ENCODE results near the gene USP49. TPM values are rescaled to one million over a fixed set of nuclear protein-coding genes. Genes with fewer than 3 reads are reported as not detected.

The USP49 gene
- total RNA-seq, 6 experiments from 2014 or later: 0.87 to 2.0 (median 1.3) TPM

DNA sequence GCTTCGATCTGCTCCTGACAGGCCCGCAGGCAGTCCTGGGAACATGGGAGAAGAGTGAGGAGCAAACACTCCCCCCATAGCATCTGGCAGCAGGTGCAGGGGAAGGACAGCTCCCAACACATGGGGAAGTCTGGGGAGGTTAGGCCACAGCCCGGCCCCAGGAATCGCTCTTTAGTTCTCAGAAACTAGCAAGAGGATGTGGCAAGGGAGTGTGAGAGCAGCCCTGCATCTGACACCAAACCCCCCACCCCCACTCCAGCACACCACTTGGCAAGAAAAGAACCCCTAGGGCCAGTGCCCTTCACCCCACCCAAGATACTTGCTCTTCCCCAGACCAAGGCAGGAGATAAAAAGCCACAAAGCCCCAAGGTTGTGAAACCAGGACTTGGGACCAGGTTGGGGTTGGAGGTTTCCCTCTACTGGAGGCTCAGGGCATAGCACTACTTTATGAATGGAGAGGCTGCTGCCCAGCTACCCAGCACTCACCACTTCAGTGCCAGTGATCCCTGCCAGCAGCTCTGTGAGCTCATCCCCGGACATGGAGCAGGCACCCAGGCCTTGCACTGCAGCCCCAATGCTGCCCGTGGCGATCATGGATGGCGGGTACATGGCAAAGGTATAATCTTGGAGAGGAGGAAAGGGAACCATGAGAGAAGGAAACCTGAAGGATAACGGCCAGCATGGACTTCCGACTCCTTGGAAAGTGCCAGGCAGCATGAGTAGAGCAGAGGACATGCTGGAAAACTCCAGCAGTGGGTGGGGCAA lies 41.1 kb upstream of the USP49 start:
- DNase-seq: peak; percentile 74 to 85 (median 79)
- Histone ChIP-seq H3K27me3 (no peaks in the 10 kb centered on the region), H3K4me1 (peaks cover 0 to 12% (median 0%) of the 10 kb centered on the region in 4 donors), H3K4me3 (no peak overlapping the region), H3K36me3 (peaks cover 0 to 46% (median 20%) of the 10 kb centered on the region in 4 donors), H3K9me3 (no peaks in the 10 kb centered on the region), H3K27ac (no peak overlapping the region)
- WGBS (ENCODE audit: insufficient coverage, low coverage, low lambda C conversion rate, missing lambda C conversion rate): 25% methylated on average over 6 of the region's 10 CpGs
- intact Hi-C loops (cut with DNase I): loop anchor here in 1 of 2 donors (10.0 kb wide), 1 partner anchor 109 kb away; no protein-coding TSS in a partner anchor
- ATAC-seq: peak; percentile 90 to 95 (median 94)
- TF ChIP-seq, protein P1, sequence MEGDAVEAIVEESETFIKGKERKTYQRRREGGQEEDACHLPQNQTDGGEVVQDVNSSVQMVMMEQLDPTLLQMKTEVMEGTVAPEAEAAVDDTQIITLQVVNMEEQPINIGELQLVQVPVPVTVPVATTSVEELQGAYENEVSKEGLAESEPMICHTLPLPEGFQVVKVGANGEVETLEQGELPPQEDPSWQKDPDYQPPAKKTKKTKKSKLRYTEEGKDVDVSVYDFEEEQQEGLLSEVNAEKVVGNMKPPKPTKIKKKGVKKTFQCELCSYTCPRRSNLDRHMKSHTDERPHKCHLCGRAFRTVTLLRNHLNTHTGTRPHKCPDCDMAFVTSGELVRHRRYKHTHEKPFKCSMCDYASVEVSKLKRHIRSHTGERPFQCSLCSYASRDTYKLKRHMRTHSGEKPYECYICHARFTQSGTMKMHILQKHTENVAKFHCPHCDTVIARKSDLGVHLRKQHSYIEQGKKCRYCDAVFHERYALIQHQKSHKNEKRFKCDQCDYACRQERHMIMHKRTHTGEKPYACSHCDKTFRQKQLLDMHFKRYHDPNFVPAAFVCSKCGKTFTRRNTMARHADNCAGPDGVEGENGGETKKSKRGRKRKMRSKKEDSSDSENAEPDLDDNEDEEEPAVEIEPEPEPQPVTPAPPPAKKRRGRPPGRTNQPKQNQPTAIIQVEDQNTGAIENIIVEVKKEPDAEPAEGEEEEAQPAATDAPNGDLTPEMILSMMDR (IDR thresholded peaks at IDR 0.05): peak; percentile 83 to 88 (median 86)
- no peak for TF ChIP-seq POLR2A (IDR thresholded peaks at IDR 0.05)

DNA sequence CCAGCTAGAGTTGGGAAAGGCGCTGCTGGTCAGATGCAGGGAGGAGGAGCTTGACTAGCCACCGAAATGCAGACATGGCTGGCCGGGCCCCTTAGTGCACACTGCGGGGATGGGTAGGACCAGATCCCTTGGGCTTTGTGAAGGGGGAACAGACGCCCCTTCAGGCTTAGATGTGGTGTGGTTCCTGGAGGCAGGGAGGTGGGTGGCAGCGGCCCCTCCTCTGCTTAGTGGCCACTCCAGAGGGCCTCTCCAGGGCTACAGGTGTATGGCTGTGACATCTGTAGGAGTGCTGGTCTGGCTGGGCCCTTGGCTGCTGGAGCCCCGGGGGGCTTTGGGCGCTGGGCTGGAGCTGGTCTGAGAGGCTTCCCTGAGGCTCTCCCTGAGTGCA lies 40.5 kb upstream of the USP49 start:
- Histone ChIP-seq H3K27ac (no peak overlapping the region), H3K36me3 (peaks cover 0 to 52% (median 24%) of the 10 kb centered on the region in 4 donors), H3K9me3 (no peaks in the 10 kb centered on the region), H3K4me1 (peaks cover 0 to 10% (median 0%) of the 10 kb centered on the region in 4 donors), H3K4me3 (no peak overlapping the region), H3K27me3 (no peaks in the 10 kb centered on the region)
- intact Hi-C loops (cut with DNase I): loop anchor here in 1 of 2 donors (10.0 kb wide), 1 partner anchor 109 kb away; no protein-coding TSS in a partner anchor
- TF ChIP-seq, protein P1 (IDR thresholded peaks at IDR 0.05): no peak
- TF ChIP-seq POLR2A (IDR thresholded peaks at IDR 0.05): no peak
- ATAC-seq (no peak), DNase-seq (peak in 1 of 3 donors; percentile 22)
- WGBS (ENCODE audit: insufficient coverage, low coverage, low lambda C conversion rate, missing lambda C conversion rate): no CpG with 5 or more reads among the region's 8 CpGs

DNA sequence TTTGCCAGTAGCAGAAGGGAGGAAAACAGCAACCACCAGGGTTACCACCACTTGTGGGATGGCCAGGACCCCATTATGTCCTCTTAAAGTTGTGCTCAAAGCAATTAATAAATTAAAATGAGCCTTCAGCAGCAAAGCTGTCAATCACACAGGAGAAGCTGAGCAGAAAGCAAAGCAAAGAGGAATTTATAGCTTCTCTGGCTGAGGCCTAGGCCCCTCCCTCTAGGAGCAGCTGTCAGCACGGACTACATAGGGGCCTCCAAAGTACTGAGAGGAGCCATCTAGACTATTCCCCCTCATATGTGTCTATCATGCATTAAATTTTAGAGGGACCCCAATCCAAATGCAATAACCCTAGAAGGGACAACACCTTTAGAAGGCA lies 40.0 kb upstream of the USP49 start:
- TF ChIP-seq POLR2A (IDR thresholded peaks at IDR 0.05): no peak
- TF ChIP-seq, protein P1 (IDR thresholded peaks at IDR 0.05): no peak
- ATAC-seq (no peak), DNase-seq (no peak)
- no peaks in the 10 kb centered on the region for H3K27me3 ChIP-seq
- no peaks in the 10 kb centered on the region for H3K9me3 ChIP-seq
- no peak overlapping the region for H3K27ac ChIP-seq
- H3K4me1 ChIP-seq: peaks cover 0 to 5% (median 0%) of the 10 kb centered on the region in 4 donors
- peaks cover 0 to 57% (median 26%) of the 10 kb centered on the region in 4 donors for H3K36me3 ChIP-seq
- H3K4me3 ChIP-seq: no peak overlapping the region
- intact Hi-C loops (cut with DNase I): loop anchor here in 1 of 2 donors (10.0 kb wide), 1 partner anchor 110 kb away; no protein-coding TSS in a partner anchor
- WGBS (ENCODE audit: insufficient coverage, low coverage, low lambda C conversion rate, missing lambda C conversion rate): 50% methylated on average over 1 of the region's 1 CpG

DNA sequence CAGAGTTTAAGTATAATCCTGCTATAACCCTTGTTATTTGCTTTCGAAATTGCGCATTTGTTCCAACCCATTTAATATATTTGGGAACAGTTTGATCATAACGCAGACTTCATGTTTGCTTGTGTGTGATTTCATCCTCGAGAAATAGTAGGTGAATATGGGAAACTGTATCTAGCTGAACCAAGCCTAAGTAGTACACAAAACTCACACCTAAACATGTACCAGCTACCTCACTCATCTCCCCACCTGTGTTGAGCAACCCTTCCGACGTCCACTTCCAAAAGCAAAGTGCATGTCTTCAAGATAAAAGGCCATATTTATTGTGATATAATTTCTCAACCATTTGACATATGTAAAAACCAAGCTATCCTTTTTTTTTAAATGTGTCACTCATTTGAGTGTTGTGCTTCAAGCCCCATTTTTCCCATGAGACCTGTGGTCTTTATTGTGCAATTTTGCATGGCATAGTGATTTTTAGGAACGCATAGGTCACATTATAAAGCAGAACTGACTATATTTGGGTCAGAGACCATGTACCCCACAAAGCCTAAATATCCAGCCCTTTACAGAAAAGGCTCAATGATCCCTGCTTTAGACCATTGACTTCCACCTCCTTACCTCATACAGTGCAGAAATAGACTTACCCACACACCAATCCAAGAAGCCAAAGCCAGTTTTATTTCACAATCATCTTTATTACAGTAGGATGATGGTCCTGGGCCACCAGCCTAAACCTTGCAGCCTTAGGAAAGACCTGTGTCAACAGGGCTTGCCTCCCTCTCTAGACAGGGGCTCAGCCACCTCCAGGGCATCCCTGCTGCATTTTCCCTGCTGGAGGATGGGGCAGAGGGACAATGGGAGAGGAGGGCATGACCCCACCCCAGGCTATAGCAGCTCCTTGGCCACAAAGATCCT lies 39.4 kb upstream of the USP49 start:
- no peaks in the 10 kb centered on the region for H3K27me3 ChIP-seq
- TF ChIP-seq, protein P1 (IDR thresholded peaks at IDR 0.05): no peak
- TF ChIP-seq POLR2A (IDR thresholded peaks at IDR 0.05): no peak
- H3K27ac ChIP-seq: no peak overlapping the region
- H3K36me3 ChIP-seq: peaks cover 0 to 64% (median 28%) of the 10 kb centered on the region in 4 donors
- H3K4me1 ChIP-seq: peaks cover 0 to 4% (median 0%) of the 10 kb centered on the region in 4 donors
- H3K4me3 ChIP-seq: no peak overlapping the region
- WGBS (ENCODE audit: insufficient coverage, low coverage, low lambda C conversion rate, missing lambda C conversion rate): 61% methylated on average over 7 of the region's 7 CpGs
- no peak for DNase-seq
- no peaks in the 10 kb centered on the region for H3K9me3 ChIP-seq
- ATAC-seq: no peak
- intact Hi-C loops (cut with DNase I): loop anchor here in 1 of 2 donors (10.0 kb wide), 1 partner anchor 110 kb away; no protein-coding TSS in a partner anchor

Data from right lobe of liver (tissue), 6 donors.